ENCODE data around the gene POLN.

Gene POLN

DNA sequence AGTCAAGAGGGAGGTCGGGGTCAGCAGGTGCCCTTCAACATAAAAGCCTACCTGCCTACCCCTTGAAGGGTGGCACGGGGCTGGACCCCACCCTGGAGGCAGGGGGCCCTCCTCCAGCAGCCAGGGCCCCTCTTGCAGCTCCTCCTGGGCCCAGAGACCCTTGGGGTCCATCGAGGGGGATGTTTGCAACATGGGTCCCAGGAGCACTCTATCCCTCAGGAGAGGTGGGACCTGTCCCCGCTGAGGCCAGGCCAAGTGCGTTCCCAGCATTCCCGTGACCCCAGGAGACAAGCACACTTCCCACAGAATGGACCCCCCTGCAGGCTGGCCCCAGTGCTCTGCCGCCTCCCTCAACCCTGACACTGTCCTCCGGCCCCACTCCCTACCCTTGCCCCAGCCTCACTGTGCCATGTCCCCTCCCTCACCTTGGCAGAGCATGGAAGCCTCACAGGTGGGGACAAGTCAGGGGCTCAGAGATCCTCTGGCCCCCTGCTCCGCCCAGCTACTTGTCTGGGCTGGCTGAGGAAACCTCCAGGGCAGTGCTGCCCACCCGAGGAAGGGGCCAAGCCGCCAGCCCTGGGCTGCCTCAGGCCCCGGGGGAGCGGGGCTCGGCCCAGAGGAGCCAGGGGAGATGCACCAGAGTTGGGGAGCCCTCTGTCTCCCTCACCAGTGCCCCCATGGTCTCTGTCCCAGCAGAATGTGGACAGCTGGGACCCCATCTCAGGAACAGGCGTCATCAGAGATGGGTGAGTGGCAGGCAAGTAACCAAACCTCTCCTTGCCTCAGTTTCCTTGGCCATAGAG, 17.8 kb upstream of the POLN start:
- Mint-ChIP-seq H3K9me3 (no peaks in the 10 kb centered on the region), H3K27ac (no peak overlapping the region), H3K4me1 (peaks cover 4% of the 10 kb centered on the region), H3K27me3 (no peaks in the 10 kb centered on the region), H3K4me3 (peak overlapping the region; percentile 44), H3K36me3 (no peaks in the 10 kb centered on the region)

DNA sequence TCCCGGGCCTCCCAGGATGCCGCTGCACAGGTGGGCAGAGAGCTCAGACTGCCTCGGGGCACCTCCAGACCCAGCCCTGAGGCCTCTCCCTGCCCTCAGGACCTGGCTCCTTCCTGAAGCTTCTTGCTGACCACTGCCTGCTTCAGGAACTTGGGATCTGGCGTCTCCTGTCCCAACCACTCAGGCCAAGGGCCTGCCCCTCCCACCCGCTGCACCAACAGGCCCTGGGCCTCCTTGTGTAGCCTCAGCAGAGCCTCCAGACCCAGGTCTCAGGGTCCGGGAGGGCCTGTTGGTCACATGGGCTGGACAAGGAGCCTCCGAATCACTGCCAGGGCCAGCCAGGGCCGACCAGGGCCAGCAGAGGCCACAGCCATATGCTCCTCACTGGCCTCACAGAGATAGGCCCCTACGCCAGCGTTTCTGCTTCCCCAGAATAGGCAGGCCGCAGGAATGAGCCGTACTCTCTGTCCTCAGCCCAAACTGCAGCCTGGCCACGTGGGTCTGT, 17.2 kb upstream of the POLN start:
- Mint-ChIP-seq H3K9me3 (no peaks in the 10 kb centered on the region), H3K36me3 (no peaks in the 10 kb centered on the region), H3K4me1 (peaks cover 10% of the 10 kb centered on the region), H3K4me3 (no peak overlapping the region), H3K27me3 (no peaks in the 10 kb centered on the region), H3K27ac (no peak overlapping the region)

DNA sequence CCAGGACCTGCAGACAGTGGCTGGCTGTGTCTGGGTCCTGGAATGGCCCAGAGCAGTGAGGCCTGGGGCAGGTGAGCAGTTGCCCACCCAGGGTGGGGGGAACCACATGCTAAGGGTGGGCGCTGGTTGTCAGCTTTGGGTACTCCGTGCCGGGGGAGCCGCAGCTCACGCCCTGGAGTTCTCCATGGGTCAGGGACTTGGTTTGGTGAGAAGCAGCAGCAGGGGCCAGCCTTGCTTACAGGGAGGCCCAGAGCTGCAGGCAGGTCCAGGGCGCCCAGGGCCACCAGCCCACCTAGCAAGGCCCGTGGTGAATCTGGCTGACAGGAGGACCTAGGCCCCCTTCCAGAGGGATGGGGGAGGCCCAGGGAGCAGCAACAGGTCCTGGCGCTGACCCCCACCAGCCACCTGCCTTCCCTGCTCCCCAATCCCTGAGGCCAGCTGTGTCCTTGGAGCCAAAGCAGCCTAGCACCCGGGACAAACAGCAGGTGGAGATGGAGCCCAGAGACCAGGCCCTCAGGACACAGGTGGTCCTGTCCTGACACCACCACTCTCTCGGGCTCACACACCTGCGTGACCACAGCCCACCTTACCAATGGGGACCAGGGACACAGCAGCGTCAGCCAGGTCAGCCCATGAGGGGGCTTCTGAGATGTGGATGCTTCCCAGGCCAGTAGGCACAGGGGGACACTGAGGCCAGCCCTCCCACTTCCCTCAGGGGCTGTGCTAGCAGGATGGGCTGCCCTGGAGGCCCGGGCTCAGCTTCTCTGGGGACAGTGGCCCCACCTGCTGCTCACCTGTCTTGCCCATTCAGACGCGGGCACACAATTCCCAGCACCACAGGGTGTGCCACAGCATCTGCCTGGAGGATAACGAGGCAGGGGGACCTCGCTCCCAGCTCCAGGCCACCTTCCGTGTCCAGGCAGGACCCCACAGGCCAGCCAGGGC, 16.4 kb upstream of the POLN start:
- no peaks in the 10 kb centered on the region for H3K36me3 Mint-ChIP-seq
- H3K9me3 Mint-ChIP-seq = no peaks in the 10 kb centered on the region
- peaks cover 10% of the 10 kb centered on the region for H3K4me1 Mint-ChIP-seq
- no peak overlapping the region for H3K4me3 Mint-ChIP-seq
- H3K27me3 Mint-ChIP-seq = no peaks in the 10 kb centered on the region
- H3K27ac Mint-ChIP-seq = no peak overlapping the region

DNA sequence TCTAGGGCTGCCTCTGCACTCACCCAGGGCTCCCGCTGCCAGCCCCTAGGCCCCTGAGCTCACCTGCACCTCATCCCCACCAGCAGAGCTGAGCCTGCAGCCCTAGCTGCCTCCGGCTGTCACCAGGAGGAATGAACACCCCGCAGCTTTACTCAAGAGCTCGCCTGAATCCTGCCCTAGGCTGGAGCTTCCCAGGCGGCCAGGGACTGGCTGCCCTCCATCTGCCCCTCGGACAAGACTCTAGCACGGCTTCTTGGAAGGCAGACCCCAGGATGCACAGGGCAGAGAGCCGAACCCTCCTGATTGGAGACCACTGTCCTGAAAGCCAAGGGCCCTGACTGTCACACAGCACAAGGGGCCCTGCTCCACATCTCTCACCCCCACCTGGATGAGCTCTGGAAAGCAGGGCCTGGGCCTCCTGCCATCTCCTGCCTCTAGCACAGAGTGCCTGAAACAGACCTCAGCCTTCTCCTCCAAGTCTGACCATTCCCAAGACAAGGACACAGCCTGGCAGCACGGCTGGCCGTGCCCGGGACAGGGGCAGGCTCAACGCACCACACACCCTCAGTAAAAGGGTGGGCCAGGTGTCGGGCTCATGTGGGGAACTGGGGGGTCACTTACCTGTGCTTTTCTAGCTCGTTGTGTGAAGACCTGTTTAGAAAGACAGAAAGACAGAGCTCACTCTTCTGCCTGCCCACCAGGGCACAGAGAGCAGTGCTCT, 15.6 kb upstream of the POLN start:
- H3K9me3 Mint-ChIP-seq = no peaks in the 10 kb centered on the region
- H3K27ac Mint-ChIP-seq = no peak overlapping the region
- peaks cover 10% of the 10 kb centered on the region for H3K4me1 Mint-ChIP-seq
- no peaks in the 10 kb centered on the region for H3K36me3 Mint-ChIP-seq
- H3K4me3 Mint-ChIP-seq = no peak overlapping the region
- no peaks in the 10 kb centered on the region for H3K27me3 Mint-ChIP-seq

DNA sequence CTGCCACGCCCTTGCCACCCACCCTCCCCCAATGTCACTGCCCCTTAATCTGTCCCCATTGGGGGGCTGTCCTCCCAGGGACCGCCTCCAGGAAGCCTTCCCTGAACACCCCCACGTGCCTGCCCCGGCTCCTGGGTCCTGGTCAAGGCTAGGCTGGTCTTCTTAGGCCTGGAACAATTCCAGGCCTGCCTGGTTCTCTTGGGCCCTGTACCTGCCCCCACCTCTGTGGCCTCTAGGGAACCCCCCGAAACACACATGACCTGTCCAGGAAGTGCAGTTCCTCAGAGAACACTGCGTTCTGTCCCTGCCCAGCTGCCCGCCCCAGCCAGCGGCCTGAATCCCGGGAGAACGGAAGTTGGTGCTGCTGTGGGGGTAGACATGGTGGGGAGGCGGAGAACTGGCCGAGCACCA, 14.9 kb upstream of the POLN start:
- Mint-ChIP-seq H3K36me3 (no peaks in the 10 kb centered on the region), H3K27me3 (no peaks in the 10 kb centered on the region), H3K9me3 (no peaks in the 10 kb centered on the region), H3K27ac (no peak overlapping the region), H3K4me3 (no peak overlapping the region), H3K4me1 (peaks cover 10% of the 10 kb centered on the region)

DNA sequence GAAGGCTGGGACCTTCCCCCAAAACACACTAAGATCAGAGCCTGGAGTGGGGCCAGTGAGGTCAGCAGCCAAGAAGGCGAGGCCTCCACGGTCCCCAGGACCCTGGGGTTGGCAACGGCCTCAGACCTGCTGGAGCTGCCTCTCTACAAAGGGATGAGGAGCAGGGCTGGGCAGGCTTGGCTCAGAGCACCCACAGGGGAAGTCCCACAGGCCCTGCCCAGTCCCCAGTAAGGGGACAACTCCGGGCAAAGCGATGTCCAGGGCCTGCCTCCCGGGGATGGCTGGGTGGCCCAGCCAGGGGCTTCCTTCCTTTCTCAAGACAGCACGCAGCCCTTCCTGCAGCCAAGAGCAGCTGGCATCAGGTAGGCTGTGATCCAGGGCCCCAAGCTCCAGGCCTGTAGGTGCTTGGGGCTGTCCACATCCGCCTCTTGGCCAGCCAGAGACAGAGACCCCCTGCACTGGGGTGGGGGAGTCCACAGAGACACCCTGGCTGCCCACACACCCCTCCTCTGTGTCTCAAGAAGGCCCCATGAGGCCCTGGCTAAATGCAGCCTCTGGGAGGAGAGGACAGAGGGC, 14.3 kb upstream of the POLN start:
- Mint-ChIP-seq H3K4me1 (peaks cover 10% of the 10 kb centered on the region), H3K9me3 (no peaks in the 10 kb centered on the region), H3K4me3 (no peak overlapping the region), H3K36me3 (no peaks in the 10 kb centered on the region), H3K27ac (no peak overlapping the region), H3K27me3 (no peaks in the 10 kb centered on the region)

DNA sequence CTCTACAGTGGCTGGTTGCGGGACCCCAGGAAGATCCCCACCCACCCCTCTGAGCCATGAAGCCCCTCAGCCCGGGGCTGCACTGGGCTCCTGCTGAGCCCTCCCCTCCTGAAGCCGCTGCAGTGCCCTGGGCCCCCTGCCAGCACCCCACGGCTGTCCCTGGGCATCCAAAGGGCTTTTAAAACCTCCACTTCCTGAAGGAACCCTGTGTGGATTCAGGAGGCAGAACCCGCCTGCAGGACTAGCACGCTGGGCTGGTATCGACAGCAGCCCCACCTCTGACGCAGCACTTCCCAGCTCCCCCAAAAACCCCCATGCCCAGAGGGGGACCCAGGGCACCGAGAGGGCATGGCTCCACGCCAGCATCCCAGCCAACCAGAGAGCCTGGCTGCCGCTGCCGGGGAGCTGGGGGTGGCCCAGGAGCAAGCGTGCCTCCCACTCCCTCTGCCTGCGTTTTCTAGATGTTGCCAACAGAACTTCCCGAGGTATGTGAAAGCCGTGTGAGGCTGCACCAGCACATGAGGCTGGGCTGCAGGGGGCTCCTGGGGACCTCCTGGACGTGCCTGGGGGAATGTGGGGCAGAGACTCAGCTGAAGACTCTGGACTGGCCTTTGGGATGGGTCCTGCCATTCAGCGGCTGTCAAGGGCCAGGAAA, 13.7 kb upstream of the POLN start:
- no peak overlapping the region for H3K4me3 Mint-ChIP-seq
- no peak overlapping the region for H3K27ac Mint-ChIP-seq
- peaks cover 10% of the 10 kb centered on the region for H3K4me1 Mint-ChIP-seq
- H3K9me3 Mint-ChIP-seq = no peaks in the 10 kb centered on the region
- H3K27me3 Mint-ChIP-seq = no peaks in the 10 kb centered on the region
- H3K36me3 Mint-ChIP-seq = no peaks in the 10 kb centered on the region

DNA sequence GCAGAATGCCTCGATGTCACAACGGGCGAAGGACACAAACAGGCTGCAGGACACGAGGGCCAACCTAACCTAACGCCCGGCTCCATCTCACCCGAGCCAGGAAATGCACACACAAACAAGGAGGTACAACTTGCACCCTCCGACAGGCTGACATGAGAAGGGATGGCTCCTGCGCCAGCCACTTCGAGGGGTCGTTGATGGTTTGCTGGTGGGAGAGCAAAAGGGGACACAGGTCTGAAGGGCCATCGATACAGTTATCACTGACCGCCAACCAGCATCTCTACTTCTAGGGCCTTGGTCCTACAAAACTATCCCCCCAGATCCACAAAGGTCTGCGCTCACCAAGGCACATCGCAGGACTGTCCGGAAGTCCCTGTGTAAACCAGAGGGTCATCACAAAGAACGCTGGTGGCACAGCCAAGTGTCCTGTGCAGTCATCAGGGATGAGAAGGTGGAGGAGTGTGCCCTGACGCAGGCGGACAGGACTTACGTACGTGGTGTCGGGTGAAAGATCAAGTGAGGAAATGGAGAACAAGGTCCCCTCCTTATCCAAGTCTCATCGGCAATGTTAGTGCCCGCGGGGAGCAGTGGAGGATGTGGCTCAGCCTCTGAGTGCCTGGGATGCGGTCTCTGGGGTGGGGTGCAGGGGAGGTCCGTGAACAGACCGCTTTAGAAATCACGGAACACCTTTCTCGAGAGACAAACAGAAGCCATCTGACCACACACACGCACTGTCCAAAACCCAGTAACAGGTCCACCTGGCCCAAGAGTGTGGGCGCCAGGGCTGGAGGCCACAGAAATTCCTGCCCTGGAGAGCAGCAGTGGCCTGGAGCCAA, 13.0 kb upstream of the POLN start:
- Mint-ChIP-seq H3K4me3 (no peak overlapping the region), H3K27ac (no peak overlapping the region), H3K9me3 (no peaks in the 10 kb centered on the region)

DNA sequence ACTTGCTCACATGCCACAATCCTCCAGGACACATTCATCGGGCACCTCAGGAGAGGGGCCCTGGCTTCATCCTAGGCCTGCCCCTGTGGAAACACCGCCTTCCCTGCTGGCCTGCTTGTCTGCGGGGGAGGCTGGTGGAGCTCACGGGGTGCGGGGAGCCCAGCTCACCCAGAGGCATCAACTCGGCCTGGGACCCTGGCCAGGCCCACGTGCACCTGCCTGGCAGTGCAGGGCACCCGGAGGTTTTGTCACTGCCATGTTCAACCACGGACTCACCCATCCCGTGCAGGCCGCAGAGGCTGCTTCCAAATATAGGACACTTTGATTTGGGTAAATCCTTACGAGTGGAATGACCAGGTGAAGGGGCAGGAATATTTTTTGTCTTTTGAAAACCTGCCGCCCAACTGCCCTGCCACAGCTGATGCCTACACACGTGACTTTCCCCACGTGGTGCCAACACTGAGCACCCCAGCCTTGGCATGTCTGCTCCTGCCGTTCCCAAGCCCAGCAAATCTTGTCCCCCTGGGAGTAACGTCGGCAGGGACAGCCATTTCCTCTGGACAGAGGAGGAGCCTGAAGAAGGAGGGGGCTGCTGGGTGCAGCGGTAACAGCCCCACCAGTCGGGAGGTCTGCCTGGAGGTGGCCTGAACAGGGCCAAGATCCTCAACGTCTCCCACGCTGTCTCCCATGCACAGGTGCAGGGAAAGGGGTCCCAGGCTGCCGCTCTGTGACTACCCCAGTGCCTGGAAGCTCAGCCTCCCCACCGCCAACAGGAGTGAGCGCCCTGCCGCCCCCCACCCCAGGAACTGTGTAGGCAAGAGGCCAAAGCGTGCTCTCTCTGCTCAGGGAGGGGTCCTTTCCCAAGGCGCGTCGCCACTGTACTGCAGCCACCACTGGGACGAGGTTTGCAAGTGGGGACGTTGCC, 11.5 kb upstream of the POLN start:
- no peaks in the 10 kb centered on the region for H3K9me3 Mint-ChIP-seq
- H3K4me3 Mint-ChIP-seq = no peak overlapping the region
- H3K36me3 Mint-ChIP-seq = no peaks in the 10 kb centered on the region
- H3K4me1 Mint-ChIP-seq = peaks cover 6% of the 10 kb centered on the region
- H3K27me3 Mint-ChIP-seq = no peaks in the 10 kb centered on the region
- no peak overlapping the region for H3K27ac Mint-ChIP-seq

More for the DNA sequence above, 13.0 kb upstream of the POLN start:
- H3K27me3 Mint-ChIP-seq = no peaks in the 10 kb centered on the region
- H3K36me3 Mint-ChIP-seq = no peaks in the 10 kb centered on the region
- H3K4me1 Mint-ChIP-seq = peaks cover 6% of the 10 kb centered on the region

DNA sequence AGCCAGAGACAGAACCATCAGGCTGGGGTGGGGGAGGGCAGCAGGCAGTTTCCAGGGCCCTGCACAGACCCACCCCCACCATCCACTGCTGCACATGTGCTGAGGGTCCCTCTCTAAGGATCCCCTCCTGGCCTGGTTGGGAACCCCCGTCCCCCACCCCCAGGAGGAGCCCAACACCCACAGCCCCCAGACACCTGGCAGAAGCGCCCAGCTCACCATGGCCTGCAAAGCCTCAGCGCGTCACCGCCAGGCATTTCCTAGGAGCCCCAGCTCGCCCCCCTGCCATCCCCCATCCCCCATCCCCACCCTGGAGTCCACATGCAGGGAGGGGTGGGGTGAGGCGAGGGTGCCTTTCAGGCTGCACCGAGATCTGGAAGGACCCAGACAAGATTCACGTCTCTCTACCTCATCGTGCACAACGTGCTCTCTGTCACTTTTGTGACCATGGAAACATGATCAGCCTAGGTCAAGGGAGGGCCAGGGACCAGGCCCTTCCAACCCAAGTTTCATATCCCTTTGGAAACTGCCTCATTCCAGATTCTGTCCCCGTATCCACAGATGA, 10.7 kb upstream of the POLN start:
- Mint-ChIP-seq H3K4me1 (peaks cover 6% of the 10 kb centered on the region), H3K9me3 (no peaks in the 10 kb centered on the region), H3K27ac (no peak overlapping the region), H3K4me3 (no peak overlapping the region), H3K36me3 (no peaks in the 10 kb centered on the region), H3K27me3 (no peaks in the 10 kb centered on the region)

DNA sequence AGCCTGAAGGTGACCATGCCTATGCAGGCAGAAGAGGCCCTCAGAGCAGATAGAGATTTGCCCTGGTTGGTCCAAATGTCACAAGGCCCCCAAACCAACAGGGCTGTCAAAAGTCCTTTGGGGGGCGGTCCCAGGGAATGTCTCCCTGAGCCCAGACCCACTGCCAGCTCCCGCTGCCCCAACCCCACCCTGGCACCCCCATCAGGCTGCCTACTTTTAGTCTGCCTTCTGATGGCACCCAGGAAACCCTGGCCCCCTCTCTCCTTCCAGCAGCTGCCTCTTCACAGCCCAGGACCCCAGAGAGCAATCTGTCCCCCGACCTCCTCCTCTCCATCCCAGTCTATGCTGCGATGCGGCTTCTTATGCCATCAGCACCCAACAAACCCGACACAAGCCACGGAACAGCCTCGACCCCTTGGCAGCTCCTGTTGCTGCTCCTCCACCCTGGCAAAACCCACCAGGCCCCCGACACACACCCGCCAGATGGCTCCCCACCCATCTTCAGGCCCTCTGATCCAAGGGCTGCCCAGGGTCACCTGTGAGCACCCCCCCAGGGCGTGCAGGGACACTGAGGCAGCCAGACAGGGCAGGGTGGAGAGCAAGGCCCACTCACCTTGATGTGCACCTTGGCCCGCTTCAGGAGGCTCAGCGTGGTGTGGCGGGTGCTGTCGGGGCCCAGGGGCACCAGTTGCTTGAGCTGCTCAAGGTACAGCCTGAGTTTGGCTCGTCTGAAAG, 10.0 kb upstream of the POLN start:
- H3K36me3 Mint-ChIP-seq = no peaks in the 10 kb centered on the region
- peak overlapping the region; percentile 12 for H3K27ac Mint-ChIP-seq
- H3K4me1 Mint-ChIP-seq = peaks cover 6% of the 10 kb centered on the region
- no peaks in the 10 kb centered on the region for H3K9me3 Mint-ChIP-seq
- no peak overlapping the region for H3K4me3 Mint-ChIP-seq
- no peaks in the 10 kb centered on the region for H3K27me3 Mint-ChIP-seq

DNA sequence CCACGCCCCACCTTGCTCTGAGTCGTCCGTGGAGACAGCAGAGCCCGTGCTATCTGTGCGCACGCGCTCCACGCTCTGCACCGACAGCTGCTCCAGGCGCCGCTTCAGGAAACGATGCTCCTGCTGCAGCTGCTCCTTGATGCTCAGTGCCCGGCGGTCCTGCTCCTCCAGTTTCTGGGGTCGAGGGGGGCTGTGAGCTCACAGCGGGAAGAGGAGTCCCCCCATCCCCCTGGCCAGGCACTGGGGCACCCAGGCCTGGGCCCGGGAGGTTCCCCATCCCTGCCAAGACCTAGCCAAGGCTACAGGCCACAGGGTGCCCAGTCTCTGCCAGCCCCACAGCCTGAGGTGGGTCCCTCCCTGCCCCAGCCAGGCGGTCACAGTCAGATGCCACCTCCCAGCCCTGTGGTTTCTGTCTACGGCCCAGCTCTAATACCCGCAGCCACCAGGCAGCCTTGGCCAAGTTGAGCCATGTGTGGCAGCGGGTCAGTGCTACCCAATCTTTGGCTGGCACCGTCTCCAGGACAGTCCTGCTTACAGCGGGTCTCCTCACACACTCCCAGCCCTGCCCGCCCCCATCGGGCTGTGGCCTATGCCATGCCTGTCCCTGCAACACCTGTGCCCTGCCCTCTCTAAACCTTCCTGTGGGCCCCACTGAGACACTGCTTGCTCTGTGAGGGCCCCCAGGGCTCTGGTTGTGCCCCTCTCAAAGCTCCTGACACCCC, 9.3 kb upstream of the POLN start:
- H3K27ac Mint-ChIP-seq = peak overlapping the region; percentile 12
- no peaks in the 10 kb centered on the region for H3K27me3 Mint-ChIP-seq
- peaks cover 6% of the 10 kb centered on the region for H3K4me1 Mint-ChIP-seq
- H3K4me3 Mint-ChIP-seq = no peak overlapping the region
- no peaks in the 10 kb centered on the region for H3K36me3 Mint-ChIP-seq
- H3K9me3 Mint-ChIP-seq = no peaks in the 10 kb centered on the region
